Tibial artery (tissue), 4 donors: Measurements from ENCODE around the gene LHX5.

Source experiments
- DNase-seq, 2 donors: peaks; one replicate each; pipeline ENCODE4 v3.0.0-alpha.2; 2019
- H3K27ac ChIP-seq, 2 donors: fragments of 200-600 bp; sonication (generic) in 1 of 2; 1 replicate in 1 of 2; 2 replicates in 1 of 2; pipeline ENCODE4 v1.5.1; 2018 to 2019; ENCODE audit warnings: mild to moderate bottlenecking in 1 of 2
- H3K27me3 ChIP-seq, 2 donors: fragments of 200-600 bp; sonication (generic) in 1 of 2; one replicate each; pipeline versions ENCODE4 v1.5.1 to v1.6.0; 2016 to 2019
- H3K36me3 ChIP-seq, 3 donors: fragments of 200-600 bp; sonication (generic) in 2 of 3; one replicate each; pipeline ENCODE4 v1.5.1; 2016 to 2019; ENCODE audit warnings: mild to moderate bottlenecking in 2 of 3
- H3K4me1 ChIP-seq, 4 donors: fragments of 200-600 bp; sonication (generic) in 2 of 4; 1 replicate in 3 of 4; 2 replicates in 1 of 4; pipeline ENCODE4 v1.5.1; 2016 to 2019
- H3K4me3 ChIP-seq, 2 donors: fragments of 200-600 bp; sonication (generic) in 1 of 2; 1 replicate in 1 of 2; 2 replicates in 1 of 2; pipeline ENCODE4 v1.5.1; 2018 to 2019; ENCODE audit warnings: mild to moderate bottlenecking in 2 of 2
- H3K9me3 ChIP-seq, 3 donors: fragments of 200-600 bp; sonication (generic) in 1 of 3; one replicate each; pipeline ENCODE4 v1.5.1; 2016 to 2019
- CTCF ChIP-seq, 2 experiments: fragments of 200-600 bp in 1 of 2; fragments of 450-650 bp in 1 of 2; IDR thresholded peaks; one replicate each; pipeline ENCODE4 v1.5.1; 2017 to 2019; ENCODE audit warnings: antibody characterized with exemption in 2 of 2, mild to moderate bottlenecking in 1 of 2, moderate library complexity in 1 of 2
- intact Hi-C: fragments of 100-400 bp; cut with DNase I; formaldehyde crosslinking; loops from one replicate; pipeline ENCODE4 v1.15.0; 2023; ENCODE audit warnings: low total_unique reads

Gene LHX5

GRCh38 chr12:113477171-113477841 is 5.6 kb upstream of the LHX5 start:
- peaks cover 0 to 9% (median 4%) of the 10 kb centered on the region in 4 donors for H3K4me1 ChIP-seq
- H3K27me3 ChIP-seq, result peaks cover 4 to 96% of the 10 kb centered on the region in 2 donors
- H3K9me3 ChIP-seq, result no peaks in the 10 kb centered on the region
- no peaks in the 10 kb centered on the region for H3K36me3 ChIP-seq
- intact Hi-C loops, result no loop called here
- no peak overlapping the region for H3K27ac ChIP-seq
- no peak overlapping the region for H3K4me3 ChIP-seq
- no peak for TF ChIP-seq CTCF (IDR thresholded peaks at IDR 0.05)
- no peak for DNase-seq

- Histone ChIP-seq H3K27me3 (peaks cover 4 to 98% of the 10 kb centered on the region in 2 donors), H3K4me1 (peaks cover 0 to 11% (median 5%) of the 10 kb centered on the region in 4 donors)
- intact Hi-C loops, result no loop called here
Observed at GRCh38 chr12:113476176-113476986, 4.7 kb upstream of the LHX5 start.

GRCh38 chr12:113475451-113476175 is 3.9 kb upstream of the LHX5 start:
- intact Hi-C loops, result no loop called here
- Histone ChIP-seq H3K27ac (no peak overlapping the region), H3K4me3 (no peak overlapping the region), H3K9me3 (no peaks in the 10 kb centered on the region), H3K4me1 (peaks cover 0 to 16% (median 8%) of the 10 kb centered on the region in 4 donors), H3K27me3 (peaks cover 4 to 98% of the 10 kb centered on the region in 2 donors), H3K36me3 (no peaks in the 10 kb centered on the region)
- DNase-seq, result no peak
- TF ChIP-seq CTCF (IDR thresholded peaks at IDR 0.05), result no peak

More at GRCh38 chr12:113476176-113476986, 4.7 kb upstream of the LHX5 start:
- Histone ChIP-seq H3K27ac (no peak overlapping the region), H3K4me3 (no peak overlapping the region), H3K9me3 (no peaks in the 10 kb centered on the region), H3K36me3 (no peaks in the 10 kb centered on the region)
- no peak for DNase-seq
- no peak for TF ChIP-seq CTCF (IDR thresholded peaks at IDR 0.05)

- intact Hi-C loops, result no loop called here
- Histone ChIP-seq H3K4me1 (peaks cover 0 to 13% (median 9%) of the 10 kb centered on the region in 4 donors), H3K36me3 (no peaks in the 10 kb centered on the region), H3K9me3 (no peaks in the 10 kb centered on the region), H3K27me3 (peaks cover 4 to 98% of the 10 kb centered on the region in 2 donors), H3K4me3 (no peak overlapping the region), H3K27ac (no peak overlapping the region)
- no peak for DNase-seq
- TF ChIP-seq CTCF (IDR thresholded peaks at IDR 0.05), result no peak
Observed at GRCh38 chr12:113474635-113475436, 3.2 kb upstream of the LHX5 start.

GRCh38 chr12:113473942-113474341 is 2.3 kb upstream of the LHX5 start:
- Histone ChIP-seq H3K4me1 (peaks cover 0 to 11% (median 6%) of the 10 kb centered on the region in 4 donors), H3K27me3 (peaks cover 3 to 98% of the 10 kb centered on the region in 2 donors), H3K4me3 (no peak overlapping the region), H3K9me3 (no peaks in the 10 kb centered on the region), H3K36me3 (no peaks in the 10 kb centered on the region), H3K27ac (no peak overlapping the region)
- DNase-seq, result no peak
- intact Hi-C loops, result no loop called here
- no peak for TF ChIP-seq CTCF (IDR thresholded peaks at IDR 0.05)
